Activated CD4-positive, alpha-beta T cell treated with anti-CD3 and anti-CD28 coated beads, Interleukin-2, amount 50 U/mL, for 4 hours (primary cell): Measurements from ENCODE around the gene HLA-A.
"Not testable (repeated sequence)": the region's sequence is repeated elsewhere in the genome, so short reads cannot be mapped to it uniquely, and the experiment has no call there.

ENCODE experiments used
- DNase-seq, 2 experiments: peaks; one replicate each; pipeline ENCODE4 v3.0.0-alpha.2; 2020

The HLA-A gene

GRCh38 chr6:29942275-29943052, at the start of gene HLA-A:
Gene HLA-A, plus strand, starts transcription at chr6:29942532. Its CDS starts 22 bp downstream, at chr6:29942554.
- DNase-seq = peak; percentile 92

- no peak for DNase-seq
These were observed 49.6 kb upstream of the HLA-A start for GRCh38 chr6:29892696-29893095.

- DNase-seq = no peak
These were observed 43.1 kb upstream of the HLA-A start for GRCh38 chr6:29899281-29899680.

GRCh38 chr6:29905286-29905685, 37.0 kb upstream of the HLA-A start:
- no peak for DNase-seq

GRCh38 chr6:29907637-29908340, 34.5 kb upstream of the HLA-A start:
- no peak for DNase-seq

GRCh38 chr6:29908341-29908662, 34.0 kb upstream of the HLA-A start:
- DNase-seq = no peak

GRCh38 chr6:29908710-29909109, 33.6 kb upstream of the HLA-A start:
- DNase-seq = no peak

GRCh38 chr6:29909985-29910384, 32.3 kb upstream of the HLA-A start:
- DNase-seq = no peak

GRCh38 chr6:29912840-29913239, 29.5 kb upstream of the HLA-A start:
- no peak for DNase-seq

GRCh38 chr6:29916741-29917140, 25.6 kb upstream of the HLA-A start:
- no peak for DNase-seq

- no peak for DNase-seq
These were observed 24.5 kb upstream of the HLA-A start for GRCh38 chr6:29917857-29918256.

- DNase-seq = no peak
These were observed 22.6 kb upstream of the HLA-A start for GRCh38 chr6:29919506-29920445.

GRCh38 chr6:29924287-29924686, 18.0 kb upstream of the HLA-A start:
- no peak for DNase-seq

GRCh38 chr6:29924731-29925130, 17.6 kb upstream of the HLA-A start:
- peak; percentile 38 to 58 for DNase-seq

- DNase-seq = no peak
These were observed 17.0 kb upstream of the HLA-A start for GRCh38 chr6:29925321-29925720.

GRCh38 chr6:29925727-29926412, 16.5 kb upstream of the HLA-A start:
- no peak for DNase-seq

- DNase-seq = peak; percentile 80 to 84
These were observed 15.7 kb upstream of the HLA-A start for GRCh38 chr6:29926413-29927274.

GRCh38 chr6:29927275-29927569, 15.1 kb upstream of the HLA-A start:
- no peak for DNase-seq

GRCh38 chr6:29927841-29928388, 14.4 kb upstream of the HLA-A start:
- DNase-seq = no peak

GRCh38 chr6:29930047-29930446, 12.3 kb upstream of the HLA-A start:
- DNase-seq = not testable (repeated sequence)

GRCh38 chr6:29933955-29934354, 8.4 kb upstream of the HLA-A start:
- no peak for DNase-seq
